DMS53 treated with DMSO at 0.1 percent for 48 hours (cell line): ENCODE measurements around the gene IQCN.

ENCODE experiments used
- DNase-seq: peaks from one replicate; lab custom pipeline; 2025; ENCODE audit not compliant: unreplicated experiment; lab: John Stamatoyannopoulos, UW

The IQCN gene

DNA sequence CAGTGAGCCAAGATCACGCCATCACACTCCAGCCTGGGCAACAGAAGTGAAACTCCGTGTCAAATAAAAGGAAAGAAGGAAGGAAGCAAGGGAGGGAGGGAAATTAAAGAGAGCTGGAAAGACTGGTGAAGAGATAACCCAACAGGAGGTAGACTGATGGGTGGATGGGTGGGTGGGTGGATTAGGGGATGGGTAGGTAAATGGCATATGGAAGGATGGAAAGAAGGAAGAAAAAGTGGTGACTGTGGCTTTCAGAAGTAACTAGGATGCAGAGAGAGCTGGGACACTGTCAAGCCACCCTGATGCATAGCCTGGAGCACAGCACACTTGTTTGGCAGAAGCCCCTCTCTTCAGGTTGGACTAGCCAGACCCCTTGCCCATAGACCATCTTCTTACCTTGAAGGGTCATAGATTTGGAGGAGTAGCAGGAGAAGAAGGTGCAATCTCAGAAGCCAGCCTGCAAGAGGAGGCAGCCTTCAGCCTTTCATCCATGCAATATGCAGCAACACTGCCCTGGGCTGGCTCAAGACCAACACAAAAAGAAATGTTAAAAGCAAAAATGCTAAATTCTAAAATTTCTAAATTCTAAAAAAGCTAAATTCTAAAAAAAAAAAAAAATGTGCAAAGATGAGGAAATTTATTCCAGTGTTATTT lies 5.1 kb downstream of the IQCN start:
- DNase-seq: no peak

DNA sequence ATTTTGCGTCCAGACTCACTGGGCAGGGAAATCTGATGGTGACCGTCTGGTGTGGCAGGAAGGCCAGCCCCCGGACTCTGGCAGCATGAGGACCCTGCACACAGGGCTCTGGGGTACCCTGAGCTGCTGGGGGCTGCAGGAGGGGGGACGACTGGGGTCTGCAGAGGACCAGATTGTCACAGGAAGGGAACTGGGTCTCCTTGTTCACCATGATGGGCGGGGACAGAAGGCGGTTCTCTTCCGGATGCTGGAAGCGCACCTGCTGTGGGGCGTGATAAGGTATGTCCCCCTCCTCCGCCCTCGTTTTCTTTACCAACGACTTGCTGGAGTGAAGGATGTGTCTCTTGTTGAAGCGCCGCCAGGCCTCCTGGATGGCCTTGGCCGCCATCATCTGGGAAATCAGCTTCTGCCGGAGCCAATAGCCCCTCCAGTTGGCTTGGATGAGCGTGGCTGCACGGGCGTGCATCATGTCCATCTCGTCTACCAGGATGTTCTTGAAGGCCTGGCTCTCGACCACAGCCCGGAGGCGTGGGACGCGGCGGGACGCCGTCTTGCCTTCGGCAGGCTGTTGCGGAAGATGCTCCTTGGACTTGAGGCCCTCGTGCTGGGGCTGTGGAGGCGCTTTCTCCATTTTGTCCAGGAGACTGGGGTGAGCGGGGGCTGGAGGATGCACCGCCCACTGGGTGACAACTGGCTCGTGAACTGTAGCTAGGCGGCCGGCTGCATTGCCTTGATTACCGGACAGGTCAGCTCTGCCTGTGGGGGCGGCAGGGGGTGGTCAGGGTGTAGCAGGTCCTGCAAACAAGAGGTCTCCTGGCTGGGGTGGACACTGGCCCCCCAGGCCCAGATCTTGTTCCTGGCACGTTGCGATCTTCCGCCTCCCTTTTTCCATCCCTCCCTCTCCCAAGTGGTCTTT lies 7.2 kb downstream of the IQCN start:
- no peak for DNase-seq

DNA sequence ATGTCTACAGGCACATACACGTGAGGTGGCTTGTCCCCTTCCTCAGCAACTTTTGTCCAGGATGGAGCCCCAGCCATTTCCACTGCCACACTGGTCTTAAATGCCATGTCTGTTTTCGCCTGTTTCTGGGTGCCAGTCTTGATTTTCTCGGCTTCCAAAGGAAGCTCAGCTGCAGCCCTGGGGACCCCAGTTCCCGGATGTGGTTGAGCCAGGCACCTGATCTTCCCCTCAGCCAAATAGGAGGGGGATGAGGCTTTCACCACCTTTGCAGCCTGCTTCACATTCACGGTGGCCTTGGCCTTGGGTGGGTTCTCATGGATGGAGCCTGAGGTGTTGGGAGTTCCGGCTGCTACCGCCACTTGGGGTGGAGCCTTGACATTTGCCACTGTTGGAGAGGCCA lies 8.7 kb downstream of the IQCN start:
- no peak for DNase-seq

DNA sequence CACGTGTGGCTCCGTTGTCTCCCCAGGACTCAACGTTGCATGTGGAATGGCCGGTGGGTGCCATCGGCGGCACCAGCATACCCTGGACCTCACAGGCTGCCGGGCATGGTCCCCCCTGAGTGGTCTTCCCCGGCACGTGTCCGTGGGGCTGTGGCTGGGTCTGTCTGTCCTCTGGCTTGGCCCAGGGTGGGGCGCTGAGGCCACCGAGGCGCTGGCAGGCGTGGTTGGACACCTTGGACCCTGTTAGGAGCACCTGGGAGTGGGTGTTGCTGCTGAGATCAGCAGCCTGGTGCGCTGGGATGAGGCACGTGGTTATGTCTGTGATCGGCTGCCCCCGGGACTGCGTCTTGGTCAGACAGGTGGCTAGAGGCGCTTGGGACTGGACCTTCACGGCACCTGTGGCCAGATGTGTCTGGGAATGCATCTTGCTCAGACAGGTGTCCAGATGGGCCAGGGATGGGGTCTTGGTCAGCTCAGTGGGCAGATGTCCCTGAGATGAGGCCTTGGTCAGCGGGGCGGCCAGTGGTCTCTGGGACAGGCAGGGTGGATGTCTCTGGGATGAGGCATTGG lies 9.2 kb downstream of the IQCN start:
- no peak for DNase-seq

DNA sequence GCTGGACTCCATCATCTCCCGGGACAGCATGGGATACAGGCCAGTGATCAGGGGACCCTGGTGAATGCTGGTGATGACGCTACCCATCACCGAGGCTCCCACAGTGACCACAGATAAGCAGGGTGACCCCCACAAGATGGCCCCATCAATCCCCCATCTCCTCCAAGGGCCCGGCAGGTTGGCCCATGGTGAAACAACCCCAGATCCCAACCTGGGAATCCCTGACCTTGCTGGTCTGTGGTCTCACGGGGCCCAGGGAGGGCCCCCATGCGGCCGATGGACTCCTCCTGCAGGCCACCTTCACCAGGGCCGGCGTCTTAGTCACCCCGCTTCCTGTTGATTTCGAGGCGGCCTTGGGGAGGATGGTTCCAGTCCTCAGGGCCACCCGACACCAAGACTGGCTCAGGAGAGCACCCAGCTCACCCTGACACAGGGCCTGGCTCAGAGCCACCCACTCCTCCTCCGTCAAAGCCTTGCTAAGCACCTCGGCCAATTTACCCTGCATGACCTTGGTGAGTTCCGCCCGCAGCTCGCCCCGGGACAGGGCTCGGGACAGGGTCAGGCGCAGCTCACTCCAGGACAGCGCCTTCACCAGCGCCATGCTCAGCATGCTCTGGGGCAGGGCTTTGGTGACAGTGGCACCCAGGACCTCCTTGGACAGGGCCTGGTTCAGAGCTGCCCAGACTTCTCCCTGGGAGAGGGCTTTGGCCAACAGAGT lies 10.0 kb downstream of the IQCN start:
- DNase-seq: no peak

DNA sequence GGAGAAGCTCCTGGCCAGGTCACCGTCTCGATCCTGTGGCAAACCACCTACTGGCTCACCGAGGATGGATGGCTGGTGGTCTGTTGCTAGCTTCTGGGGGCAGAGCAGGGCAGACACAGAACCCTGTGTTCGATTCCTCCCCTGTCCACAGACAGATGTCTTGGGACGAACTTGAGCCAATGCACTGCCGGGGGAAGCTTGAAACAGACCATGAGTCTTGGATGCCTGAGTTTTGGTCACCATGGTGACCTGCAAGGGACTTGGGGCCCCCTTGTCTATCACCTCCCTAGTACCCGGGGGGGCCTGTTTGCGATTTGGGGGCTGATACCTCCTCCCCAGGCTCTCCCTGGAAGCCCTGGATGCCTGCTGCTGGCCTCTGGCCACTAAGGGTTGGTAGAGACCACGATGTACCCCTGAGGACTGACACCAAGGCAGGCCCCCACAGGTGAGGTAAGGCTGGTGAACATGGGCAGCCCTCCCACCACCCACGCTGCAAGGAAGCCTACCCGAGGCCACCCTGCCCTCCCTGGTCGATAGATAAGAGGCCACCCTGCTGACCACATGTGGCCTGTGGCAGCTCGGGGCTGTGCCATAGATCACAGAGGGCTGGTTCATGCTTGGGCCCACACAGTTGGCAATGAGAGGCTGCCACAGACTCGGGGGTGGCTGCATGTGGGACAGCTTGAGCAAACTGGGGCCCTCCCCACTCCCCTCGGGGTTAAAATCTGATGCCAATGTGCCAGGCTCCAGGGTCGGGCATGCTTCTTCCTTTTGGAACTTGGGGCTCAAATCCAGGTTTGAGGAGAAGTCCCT lies 10.7 kb downstream of the IQCN start:
- no peak for DNase-seq

DNA sequence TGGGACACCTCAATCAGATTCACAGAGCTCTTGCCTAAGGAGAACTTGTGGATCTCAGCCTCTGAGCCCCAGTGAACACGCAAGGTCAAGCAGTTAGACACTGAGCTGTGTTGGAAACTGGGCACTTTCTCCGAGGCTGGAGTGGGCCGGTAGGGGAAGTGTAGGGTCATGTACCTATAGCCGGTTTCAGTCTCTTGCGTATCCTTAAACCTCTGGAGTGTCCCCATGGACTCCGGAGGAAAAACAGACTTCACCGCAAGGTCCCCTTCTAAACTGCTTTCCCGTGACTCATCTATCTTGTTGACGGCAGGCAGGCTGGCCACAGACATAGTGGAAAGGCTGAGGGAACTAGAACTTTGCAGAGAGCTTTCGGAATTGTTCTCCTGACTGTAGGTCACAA lies 11.3 kb downstream of the IQCN start:
- DNase-seq: no peak

DNA sequence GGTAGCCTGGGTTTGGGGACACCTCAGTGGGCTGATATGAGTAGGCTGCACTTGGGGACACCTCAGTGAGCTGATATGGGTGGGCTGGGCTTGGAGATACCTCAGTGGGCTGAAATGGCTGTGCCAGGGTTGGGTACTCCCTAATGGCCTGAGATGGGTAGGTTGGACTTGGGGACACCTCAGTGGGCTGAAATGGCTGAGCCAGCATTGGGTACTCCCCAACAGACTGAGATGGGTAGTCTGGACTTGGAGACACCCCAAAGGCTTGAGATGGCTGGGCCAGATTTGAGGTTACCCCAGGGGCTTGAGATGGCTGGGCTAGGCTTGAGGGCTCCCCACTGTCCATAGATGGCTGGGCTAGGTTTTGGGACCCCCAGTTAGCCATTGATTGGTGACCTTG lies 12.1 kb downstream of the IQCN start:
- DNase-seq: no peak

DNA sequence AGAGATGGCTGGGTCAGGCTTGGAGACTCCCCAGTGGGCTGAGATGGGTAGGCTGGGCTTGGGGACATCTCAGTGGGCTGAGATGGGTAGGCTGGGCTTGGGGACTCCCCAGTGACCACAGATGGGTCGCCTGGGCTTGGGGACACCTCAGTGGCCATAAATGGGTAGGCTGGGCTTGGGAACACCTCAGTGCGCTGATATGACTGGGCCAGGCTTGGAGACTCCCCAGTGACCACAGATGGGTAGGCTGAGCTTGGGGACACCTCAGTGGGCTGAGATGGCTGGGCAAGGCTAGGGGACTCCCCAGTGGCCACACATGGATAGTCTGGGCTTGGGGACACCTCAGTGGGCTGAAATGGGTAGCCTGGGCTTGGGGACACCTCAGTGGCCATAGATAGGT lies 12.8 kb downstream of the IQCN start:
- no peak for DNase-seq

DNA sequence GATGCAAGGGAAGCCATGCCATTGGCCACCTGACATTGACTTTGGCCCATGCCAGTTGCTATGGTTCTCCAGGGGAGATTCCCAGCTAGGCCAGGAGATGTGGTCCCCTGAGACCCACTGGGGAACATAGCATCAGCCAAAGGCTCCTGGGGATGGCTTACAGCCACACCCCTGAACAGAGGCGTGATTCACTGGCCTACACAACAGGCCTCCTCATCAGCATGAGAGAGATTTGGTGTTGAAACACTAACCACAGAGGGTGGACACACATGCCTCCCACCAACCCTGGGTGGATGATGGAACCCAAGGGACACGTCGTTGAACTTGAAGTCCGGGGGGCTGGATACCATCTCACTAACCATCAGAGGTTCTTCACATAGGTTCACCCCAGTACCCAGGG lies 14.4 kb downstream of the IQCN start:
- no peak for DNase-seq

DNA sequence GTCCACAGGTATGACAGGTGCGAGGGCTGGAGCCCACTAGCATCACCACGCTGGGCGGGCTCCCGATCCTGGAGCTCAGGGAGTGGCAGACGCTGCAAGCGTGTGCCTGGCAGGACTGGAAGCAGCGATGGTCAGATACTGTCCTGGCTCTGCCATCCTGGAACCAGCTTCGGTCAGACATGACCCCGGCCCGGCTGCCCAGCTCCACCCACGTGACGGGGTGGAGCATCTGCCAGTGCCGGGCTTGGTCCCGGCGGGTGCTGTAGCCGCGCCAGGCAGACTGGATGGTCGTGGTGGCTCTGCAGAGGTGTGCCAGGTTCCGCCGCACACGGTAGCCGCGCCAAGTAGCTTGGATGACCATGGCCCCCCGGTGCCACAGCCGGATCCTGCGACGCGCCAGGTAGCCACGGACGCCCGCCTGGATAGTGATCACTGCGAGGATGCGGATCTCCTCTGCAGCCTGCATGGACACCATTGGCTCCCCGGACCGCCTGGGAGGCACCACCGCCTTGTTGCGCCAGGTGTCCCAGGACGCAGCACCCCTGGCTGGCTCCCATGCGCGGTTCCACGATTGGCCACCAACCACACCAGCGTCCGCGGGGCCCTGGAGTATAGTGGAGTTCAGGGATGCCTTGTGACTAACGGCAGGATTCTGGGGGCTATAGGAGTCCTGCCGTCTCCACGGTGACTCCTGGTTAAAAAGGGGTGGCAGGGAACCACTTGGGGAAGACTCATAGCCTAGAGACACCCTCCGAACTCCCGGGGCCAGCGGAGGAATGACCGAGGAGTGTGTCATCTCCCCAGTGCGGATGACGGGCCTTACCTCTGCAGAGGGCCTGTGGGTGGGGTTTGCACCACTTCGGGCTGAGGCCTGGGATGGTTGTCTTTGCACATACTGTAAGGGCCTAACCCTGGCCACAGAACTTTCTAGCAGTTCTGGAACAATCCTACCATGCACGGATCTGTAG lies 16.5 kb downstream of the IQCN start:
- DNase-seq: no peak

DNA sequence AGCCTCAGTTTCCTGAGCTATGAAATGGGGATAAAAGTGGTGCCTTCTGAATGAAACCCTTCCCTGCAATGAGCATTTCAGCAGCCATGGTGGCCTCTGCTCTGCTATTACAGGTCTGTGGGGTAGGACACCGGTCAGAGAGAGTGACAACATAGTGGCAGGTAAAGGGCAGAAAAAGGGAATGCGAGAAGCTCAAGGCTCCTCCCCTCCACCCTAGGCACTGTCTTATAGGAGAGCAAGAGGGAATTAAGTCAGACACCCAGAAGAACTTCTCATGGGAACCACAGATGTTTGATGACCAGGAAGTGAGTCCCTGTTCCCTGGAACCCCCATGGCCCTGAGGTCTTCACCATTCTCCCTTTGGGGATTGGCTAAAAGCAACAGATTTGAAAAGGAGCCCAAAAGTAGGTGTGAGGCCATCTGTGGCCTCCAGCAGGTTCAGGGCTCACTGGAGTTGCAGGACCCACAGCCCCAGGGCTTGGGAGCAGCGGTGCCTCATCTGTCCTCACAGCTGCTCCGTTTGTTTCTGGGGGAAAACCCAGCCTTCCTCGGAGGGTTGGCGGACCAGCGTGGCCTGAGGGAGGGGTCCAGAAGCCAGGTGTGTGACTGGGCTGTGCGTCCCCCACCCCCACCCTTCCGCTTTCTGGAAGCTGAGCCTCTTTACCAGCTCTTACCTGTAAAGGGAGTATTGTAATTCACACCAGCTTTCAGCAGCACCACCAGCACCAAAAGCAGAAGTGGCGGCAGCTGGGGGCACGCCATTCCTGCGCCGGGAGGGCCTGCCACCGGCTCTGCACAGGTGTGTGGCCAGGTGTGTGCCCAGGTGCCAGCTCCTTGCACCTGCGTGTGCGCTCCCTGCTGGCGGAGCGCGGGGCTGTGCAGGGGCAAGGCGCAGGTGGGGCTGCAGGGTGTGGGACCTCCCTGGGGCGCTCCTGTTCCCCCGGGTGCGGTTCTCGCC lies 19.4 kb downstream of the IQCN start:
- DNase-seq: peak; percentile 29

DNA sequence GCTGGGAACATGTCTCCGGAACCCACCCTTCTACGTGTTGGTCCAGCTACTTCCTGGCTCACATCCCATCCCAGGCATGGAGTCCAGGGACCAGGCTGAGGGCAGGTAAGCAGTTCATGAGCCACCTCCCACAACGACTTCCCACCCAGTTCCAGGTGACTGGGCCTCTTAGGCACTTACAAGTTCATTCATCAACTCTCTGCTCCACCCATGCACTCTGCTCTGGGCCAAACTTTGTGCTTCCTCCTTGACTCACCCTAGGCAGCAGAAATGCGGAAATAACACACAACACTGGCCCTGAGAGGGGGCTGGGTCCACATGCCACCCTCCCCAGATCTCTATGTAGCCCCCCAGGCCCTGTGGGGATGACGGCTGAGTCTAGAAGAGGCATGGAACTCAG lies 20.5 kb downstream of the IQCN start:
- no peak for DNase-seq

DNA sequence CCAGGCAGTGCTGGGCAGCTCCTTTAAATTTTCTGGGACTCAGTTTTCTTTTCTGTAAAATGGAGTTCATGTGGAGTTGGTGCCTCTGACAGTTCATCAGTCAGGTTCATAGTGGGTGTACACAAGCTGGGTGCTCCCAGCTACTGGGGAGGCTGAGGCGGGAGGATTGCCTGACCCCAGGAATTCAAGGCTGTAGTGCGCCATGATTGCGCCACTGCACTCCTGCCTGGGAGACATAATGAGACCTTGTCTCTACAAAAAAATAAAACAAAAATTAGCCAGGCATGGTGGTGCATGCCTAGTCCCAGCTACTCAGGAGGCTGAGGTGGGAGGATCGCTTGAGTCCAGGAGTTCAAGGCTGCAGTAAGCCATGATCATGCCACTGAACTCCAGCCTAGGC lies 21.1 kb downstream of the IQCN start:
- no peak for DNase-seq

DNA sequence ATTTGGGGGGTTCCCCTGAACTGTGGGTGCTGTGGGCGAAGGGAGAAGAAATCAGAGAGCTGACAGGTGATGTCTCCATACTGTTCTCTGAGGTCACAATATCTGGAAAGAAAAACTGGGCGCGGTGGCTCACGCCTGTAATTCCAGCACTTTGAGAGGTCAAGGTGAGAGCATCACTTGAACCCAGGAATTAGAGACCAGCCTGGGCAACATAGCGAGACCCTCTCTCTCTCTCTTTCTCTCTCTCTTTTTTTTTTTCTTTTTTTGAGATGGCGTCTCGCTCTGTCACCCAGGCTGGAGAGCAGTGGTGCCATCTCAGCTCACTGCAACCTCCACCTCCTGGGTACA lies 21.9 kb downstream of the IQCN start:
- DNase-seq: no peak

DNA sequence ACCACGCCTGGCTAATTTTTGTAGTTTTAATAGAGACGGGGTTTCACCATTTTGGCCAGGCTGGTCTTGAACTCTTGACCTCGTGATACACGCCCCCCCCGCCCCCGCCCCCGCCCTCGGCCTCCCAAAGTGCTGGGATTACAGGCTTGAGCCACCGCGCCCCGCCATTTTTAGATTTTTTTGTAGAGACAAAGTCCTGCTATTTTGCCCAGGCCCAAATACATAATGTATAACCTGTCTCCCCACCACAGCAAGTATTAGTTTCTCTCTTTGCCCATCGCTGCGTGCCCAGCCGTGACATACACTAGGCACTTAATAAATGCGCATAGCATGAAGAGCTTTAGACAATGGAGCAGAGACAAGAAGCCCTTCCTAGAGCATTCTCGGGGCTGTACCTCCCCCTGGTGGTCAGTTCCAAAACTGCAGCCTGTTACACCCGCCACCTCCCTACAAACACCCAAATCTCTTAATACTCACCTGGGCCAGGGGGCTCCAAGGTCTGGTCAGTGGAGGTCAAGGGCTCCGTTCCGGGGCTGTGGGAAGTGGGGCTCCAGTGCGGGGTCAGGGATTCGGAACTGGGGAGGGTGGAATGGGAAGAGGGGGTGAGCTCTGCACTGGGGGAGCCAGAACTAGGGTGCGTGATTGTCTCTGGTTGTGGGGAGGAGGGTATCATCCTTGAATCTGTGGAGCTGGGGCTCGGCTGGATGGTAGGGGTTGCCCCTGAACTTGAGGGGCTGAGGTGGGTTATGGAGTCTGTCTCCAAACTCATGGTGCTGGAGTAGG lies 22.5 kb downstream of the IQCN start:
- DNase-seq: peak; percentile 17

DNA sequence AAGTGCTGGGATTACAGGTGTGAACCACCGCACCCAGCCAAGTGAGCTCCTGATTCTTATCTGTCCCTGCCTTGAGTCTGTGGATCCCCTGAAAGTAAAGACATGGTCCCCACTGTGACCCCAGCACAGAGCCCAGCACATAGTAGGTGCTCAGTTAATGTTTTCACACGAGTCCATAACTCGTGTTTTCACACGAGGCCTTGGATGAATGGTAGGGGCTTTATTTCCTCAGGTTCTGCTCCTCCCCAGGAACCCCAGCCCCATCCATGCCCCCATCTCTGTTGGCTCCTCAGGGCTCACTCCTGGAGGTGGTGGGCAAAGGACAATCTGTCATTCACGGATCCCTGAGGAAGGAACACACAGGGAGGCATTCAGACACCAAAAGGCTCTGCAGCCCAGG lies 24.4 kb downstream of the IQCN start:
- DNase-seq: no peak

DNA sequence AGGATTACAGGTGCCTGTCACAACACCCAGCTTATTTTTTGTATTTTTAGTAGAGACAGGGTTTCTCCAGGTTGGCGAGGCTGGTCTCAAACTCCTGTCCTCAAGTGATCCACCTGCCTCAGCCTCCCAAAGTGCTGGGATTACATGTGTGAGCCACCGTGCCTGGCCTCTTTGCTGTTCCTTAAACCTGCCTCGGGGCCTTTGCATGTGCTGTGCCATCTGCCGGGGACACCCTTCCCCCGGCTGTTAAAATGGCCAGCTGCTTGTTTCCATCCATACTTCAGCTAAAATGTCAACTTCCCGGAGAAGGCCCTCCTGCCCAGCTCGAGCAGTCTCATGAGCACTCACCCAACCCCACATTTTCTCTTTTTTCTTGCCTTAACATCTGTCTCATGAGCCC lies 29.0 kb downstream of the IQCN start:
- DNase-seq: no peak
